ENCODE data around the gene KCNIP1.

DNA sequence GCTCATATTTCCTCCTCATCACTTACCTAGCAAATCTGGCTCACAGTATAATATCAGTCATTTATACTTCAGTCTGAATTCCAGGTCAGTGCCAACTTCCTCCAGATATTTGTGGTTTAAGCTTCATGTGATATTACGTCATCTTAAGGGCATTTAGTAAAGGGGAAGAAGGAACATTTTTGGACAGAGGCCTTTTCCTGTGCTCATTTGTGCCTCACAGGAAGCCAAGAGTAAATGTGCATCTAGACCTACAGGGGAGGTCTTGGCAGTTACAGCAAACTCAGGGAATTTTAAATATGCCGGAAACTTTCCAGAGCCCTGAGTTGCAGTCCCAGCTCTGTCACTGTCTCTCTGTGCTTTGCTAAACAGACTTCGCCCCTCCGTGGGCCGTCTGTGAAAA, 12.3 kb upstream of the KCNIP1 start:
- TF ChIP-seq HDAC2 (CRISPR knock-in tag; IDR thresholded peaks at IDR 0.05) (no peak), EZH2 (conservative IDR thresholded peaks at IDR 0.05; ENCODE audit: low read depth, low read length) (no peak), ZNF431 (CRISPR knock-in tag; IDR thresholded peaks at IDR 0.05; ENCODE audit: borderline replicate concordance, low read depth) (no peak), ASH2L (IDR thresholded peaks at IDR 0.05; ENCODE audit: insufficient read length, low read depth, low read length) (no peak), POLR2AphosphoS5 (IDR thresholded peaks at IDR 0.05; ENCODE audit: low read depth, low read length) (no peak)
- TF ChIP-seq, protein P1, sequence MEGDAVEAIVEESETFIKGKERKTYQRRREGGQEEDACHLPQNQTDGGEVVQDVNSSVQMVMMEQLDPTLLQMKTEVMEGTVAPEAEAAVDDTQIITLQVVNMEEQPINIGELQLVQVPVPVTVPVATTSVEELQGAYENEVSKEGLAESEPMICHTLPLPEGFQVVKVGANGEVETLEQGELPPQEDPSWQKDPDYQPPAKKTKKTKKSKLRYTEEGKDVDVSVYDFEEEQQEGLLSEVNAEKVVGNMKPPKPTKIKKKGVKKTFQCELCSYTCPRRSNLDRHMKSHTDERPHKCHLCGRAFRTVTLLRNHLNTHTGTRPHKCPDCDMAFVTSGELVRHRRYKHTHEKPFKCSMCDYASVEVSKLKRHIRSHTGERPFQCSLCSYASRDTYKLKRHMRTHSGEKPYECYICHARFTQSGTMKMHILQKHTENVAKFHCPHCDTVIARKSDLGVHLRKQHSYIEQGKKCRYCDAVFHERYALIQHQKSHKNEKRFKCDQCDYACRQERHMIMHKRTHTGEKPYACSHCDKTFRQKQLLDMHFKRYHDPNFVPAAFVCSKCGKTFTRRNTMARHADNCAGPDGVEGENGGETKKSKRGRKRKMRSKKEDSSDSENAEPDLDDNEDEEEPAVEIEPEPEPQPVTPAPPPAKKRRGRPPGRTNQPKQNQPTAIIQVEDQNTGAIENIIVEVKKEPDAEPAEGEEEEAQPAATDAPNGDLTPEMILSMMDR (CRISPR knock-in tag; IDR thresholded peaks at IDR 0.05) = no peak

Data from HepG2 (cell line).